K562 (cell line): ENCODE measurements around the gene RASIP1. TPM values are rescaled to one million over a fixed set of nuclear protein-coding genes. Genes with fewer than 3 reads are reported as not detected.

ENCODE experiments used
- CEBPG ChIP-seq, 3 experiments: fragments of 200-800 bp in 1 of 3; sonication (Bioruptor generic) in 1 of 3; sonication (generic) in 1 of 3; formaldehyde crosslinking in 1 of 3; IDR thresholded peaks in 2 of 3; conservative IDR thresholded peaks in 1 of 3; 2 replicates each; pipeline versions ENCODE4 v1.6.1 to v1.8.0; 2016 to 2022; ENCODE audit warnings: missing compliant biosample characterization in 2 of 3, missing genetic modification characterization in 2 of 3, mild to moderate bottlenecking in 1 of 3, missing genetic modification reagents in 1 of 3
- CTCF ChIP-seq, 3 experiments: IDR thresholded peaks in 2 of 3; conservative IDR thresholded peaks in 1 of 3; 2 replicates each; pipeline ENCODE4 v1.5.1; 2011 to 2012; ENCODE audit warnings: low read length in 3 of 3, mild to moderate bottlenecking in 3 of 3, control low read depth in 2 of 3, improper control_type of control experiment in 1 of 3, inconsistent platforms in 1 of 3, low read depth in 1 of 3, mixed read lengths in 1 of 3, moderate library complexity in 1 of 3; ENCODE audit not compliant: insufficient read depth in 2 of 3
- DEAF1 ChIP-seq: fragments of 450-650 bp; formaldehyde crosslinking; IDR thresholded peaks from 2 replicates; pipeline ENCODE4 v1.4.0; 2020; ENCODE audit warnings: mild to moderate bottlenecking, moderate library complexity
- E2F3 ChIP-seq: fragments of 250-450 bp; sonication (Bioruptor Pico); IDR thresholded peaks from 2 replicates; pipeline ENCODE4 v1.4.0; 2020; ENCODE audit warnings: mild to moderate bottlenecking
- E4F1 ChIP-seq: fragments of 250-450 bp; sonication (Bioruptor Pico); IDR thresholded peaks from 2 replicates; pipeline ENCODE4 v1.5.0; 2021; ENCODE audit warnings: mild to moderate bottlenecking, borderline replicate concordance
- HNRNPH1 ChIP-seq: fragments of 200-400 bp; formaldehyde crosslinking; optimal IDR thresholded peaks from 2 replicates; pipeline ENCODE3; 2017; ENCODE audit warnings: low read depth, mild to moderate bottlenecking, low read length, moderate library complexity
- NR4A1 ChIP-seq, 2 experiments: fragments of 250-450 bp in 1 of 2; fragments of 450-650 bp in 1 of 2; sonication (Bioruptor Pico) in 1 of 2; IDR thresholded peaks; 2 replicates each; pipeline versions ENCODE4 v1.4.0 to v1.6.1; 2016 to 2020; ENCODE audit warnings: mild to moderate bottlenecking in 2 of 2, missing compliant biosample characterization in 1 of 2, missing genetic modification characterization in 1 of 2, moderate library complexity in 1 of 2
- PHTF2 ChIP-seq: fragments of 250-450 bp; sonication (Bioruptor Pico); IDR thresholded peaks from 2 replicates; pipeline ENCODE4 v1.5.0; 2021; ENCODE audit warnings: mild to moderate bottlenecking
- RBFOX2 ChIP-seq: fragments of 200-400 bp; formaldehyde crosslinking; IDR thresholded peaks from 2 replicates; pipeline ENCODE4 v1.6.1; 2017; ENCODE audit warnings: low read depth, mild to moderate bottlenecking, low read length, moderate library complexity
- RBM17 ChIP-seq: fragments of 200-400 bp; formaldehyde crosslinking; IDR thresholded peaks from 2 replicates; pipeline ENCODE4 v1.6.1; 2017; ENCODE audit warnings: low read depth, mild to moderate bottlenecking, low read length, borderline replicate concordance
- SAFB2 ChIP-seq: fragments of 200-400 bp; formaldehyde crosslinking; IDR thresholded peaks from 2 replicates; pipeline ENCODE4 v1.6.1; 2018; ENCODE audit warnings: borderline replicate concordance, low read length, low read depth, moderate library complexity; ENCODE audit not compliant: severe bottlenecking
- ZNF436 ChIP-seq: fragments of 250-450, 450-650 bp; sonication (Bioruptor Pico); formaldehyde crosslinking; IDR thresholded peaks from 2 replicates; pipeline ENCODE4 v1.7.0; 2020; ENCODE audit warnings: mild to moderate bottlenecking
- ZNF668 ChIP-seq: fragments of 250-450 bp; sonication (Bioruptor Pico); IDR thresholded peaks from 2 replicates; pipeline ENCODE4 v1.8.0; 2022; ENCODE audit warnings: mild to moderate bottlenecking, inconsistent platforms
- polyA plus RNA-seq, 8 experiments: library from polyadenylated mRNA; depleted of rRNA in 4 of 8; stranded (reverse) in 5 of 8; unstranded in 3 of 8; fragments of >200 nt; fragmentation: Nextera tagmentation in 2 of 8; fragmentation: Illumina TruSeq in 1 of 8; extraction: Ambion mirVana in 2 of 8; extraction: Trizol in 1 of 8; gene quantifications; 2 replicates each; pipeline versions ENCODE4 v1.2.1 to v1.2.3, GENCODE V29; 2011 to 2014; ENCODE audit warnings: inconsistent platforms in 1 of 8, missing spikeins in 1 of 8
- total RNA-seq, 7 experiments: library from RNA; depleted of rRNA in 6 of 7; stranded (reverse); fragments of >200 nt in 6 of 7; fragmentation: Illumina TruSeq in 2 of 7; extraction: Trizol in 2 of 7; gene quantifications; 2 replicates each; pipeline versions ENCODE4 v1.2.1 to v1.2.3, GENCODE V29; 2011 to 2021; ENCODE audit warnings: low replicate concordance in 1 of 7
- TF ChIP-seq, protein P1 (sequence below): fragments of 250-450 bp; sonication (Bioruptor Pico); IDR thresholded peaks from 2 replicates; pipeline ENCODE4 v1.8.0; 2022; ENCODE audit warnings: inconsistent platforms, mild to moderate bottlenecking, moderate library complexity, borderline replicate concordance
- TF ChIP-seq, protein P2 (sequence below): fragments of 450-650 bp; formaldehyde crosslinking; IDR thresholded peaks from 2 replicates; pipeline ENCODE4 v1.4.0; 2020; ENCODE audit warnings: mild to moderate bottlenecking, moderate library complexity

The RASIP1 gene
- total and polyA plus RNA-seq, 9 of the 15 experiments (the other 6 are each of a cell fraction or from before 2014, with no cell fraction given), result 0.20 to 4.7 (median 1.5) TPM

GRCh38 chr19:48738557-48739403 is 1.6 kb downstream of the RASIP1 start (continued):
- TF ChIP-seq CEBPG (CRISPR knock-in tag; IDR thresholded peaks at IDR 0.05) (0 out of 2 replicates have a peak, but pooled peaks have one; percentile 9), CEBPG (tag; conservative IDR thresholded peaks at IDR 0.05 in 1 of 2, IDR thresholded peaks at IDR 0.05 in 1 of 2) (no peak), PHTF2 (CRISPR knock-in tag) (no peak), RBFOX2 (peak; percentile 83), HNRNPH1 (no peak), DEAF1 (CRISPR knock-in tag) (no peak), ZNF668 (CRISPR knock-in tag) (peak; percentile 70; the same call in 1 of the 2 replicates), E2F3 (CRISPR knock-in tag) (peak; percentile 88), RBM17 (no peak), SAFB2 (no peak), E4F1 (CRISPR knock-in tag) (no peak), NR4A1 (CRISPR knock-in tag; IDR thresholded peaks at IDR 0.05) (peak; percentile 79; the same call in 1 of the 2 replicates), NR4A1 (tag; IDR thresholded peaks at IDR 0.05) (peak; percentile 77), CTCF (IDR thresholded peaks at IDR 0.05 in 2 of 3, conservative IDR thresholded peaks at IDR 0.05 in 1 of 3; ENCODE audit: insufficient read depth in 2 of 3, low read depth in 1 of 3, low read length in 3 of 3) (peak in 2 of 3 experiments; percentile 88 to 98; a peak in 5 of 6 replicates), ZNF436 (no peak)
- TF ChIP-seq, protein P1, sequence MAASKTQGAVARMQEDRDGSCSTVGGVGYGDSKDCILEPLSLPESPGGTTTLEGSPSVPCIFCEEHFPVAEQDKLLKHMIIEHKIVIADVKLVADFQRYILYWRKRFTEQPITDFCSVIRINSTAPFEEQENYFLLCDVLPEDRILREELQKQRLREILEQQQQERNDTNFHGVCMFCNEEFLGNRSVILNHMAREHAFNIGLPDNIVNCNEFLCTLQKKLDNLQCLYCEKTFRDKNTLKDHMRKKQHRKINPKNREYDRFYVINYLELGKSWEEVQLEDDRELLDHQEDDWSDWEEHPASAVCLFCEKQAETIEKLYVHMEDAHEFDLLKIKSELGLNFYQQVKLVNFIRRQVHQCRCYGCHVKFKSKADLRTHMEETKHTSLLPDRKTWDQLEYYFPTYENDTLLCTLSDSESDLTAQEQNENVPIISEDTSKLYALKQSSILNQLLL (CRISPR knock-in tag), result no peak
- TF ChIP-seq, protein P2, sequence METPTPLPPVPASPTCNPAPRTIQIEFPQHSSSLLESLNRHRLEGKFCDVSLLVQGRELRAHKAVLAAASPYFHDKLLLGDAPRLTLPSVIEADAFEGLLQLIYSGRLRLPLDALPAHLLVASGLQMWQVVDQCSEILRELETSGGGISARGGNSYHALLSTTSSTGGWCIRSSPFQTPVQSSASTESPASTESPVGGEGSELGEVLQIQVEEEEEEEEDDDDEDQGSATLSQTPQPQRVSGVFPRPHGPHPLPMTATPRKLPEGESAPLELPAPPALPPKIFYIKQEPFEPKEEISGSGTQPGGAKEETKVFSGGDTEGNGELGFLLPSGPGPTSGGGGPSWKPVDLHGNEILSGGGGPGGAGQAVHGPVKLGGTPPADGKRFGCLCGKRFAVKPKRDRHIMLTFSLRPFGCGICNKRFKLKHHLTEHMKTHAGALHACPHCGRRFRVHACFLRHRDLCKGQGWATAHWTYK, result peak; percentile 89
